Sigmoid colon (tissue), 4 donors: ENCODE results near the gene SULT1B1.

Experiments
- EP300 ChIP-seq, 4 donors: sonication (generic); formaldehyde crosslinking; IDR thresholded peaks; one replicate each; pipeline ENCODE4 v1.6.1; 2017; ENCODE audit warnings: antibody characterized with exemption in 4 of 4
- POLR2A ChIP-seq, 2 donors: fragments of 450-650 bp; IDR thresholded peaks; one replicate each; pipeline ENCODE4 v1.6.1; 2016; ENCODE audit warnings: antibody characterized with exemption in 2 of 2, mild to moderate bottlenecking in 2 of 2, moderate library complexity in 2 of 2
- POLR2AphosphoS5 ChIP-seq, 4 donors: sonication (generic); formaldehyde crosslinking; IDR thresholded peaks; one replicate each; pipeline ENCODE4 v1.6.1; 2017; ENCODE audit warnings: antibody characterized with exemption in 4 of 4
- TF ChIP-seq, protein P1 (sequence below), 4 experiments: fragments of 450-650 bp in 3 of 4; fragments of 200-600 bp in 1 of 4; IDR thresholded peaks; one replicate each; pipeline ENCODE4 v1.5.1; 2016 to 2019; ENCODE audit warnings: antibody characterized with exemption in 4 of 4, mild to moderate bottlenecking in 3 of 4, moderate library complexity in 2 of 4

GRCh38 chr4:69726971-69727370 lies 33.4 kb downstream of the SULT1B1 start:
- TF ChIP-seq, protein P1, sequence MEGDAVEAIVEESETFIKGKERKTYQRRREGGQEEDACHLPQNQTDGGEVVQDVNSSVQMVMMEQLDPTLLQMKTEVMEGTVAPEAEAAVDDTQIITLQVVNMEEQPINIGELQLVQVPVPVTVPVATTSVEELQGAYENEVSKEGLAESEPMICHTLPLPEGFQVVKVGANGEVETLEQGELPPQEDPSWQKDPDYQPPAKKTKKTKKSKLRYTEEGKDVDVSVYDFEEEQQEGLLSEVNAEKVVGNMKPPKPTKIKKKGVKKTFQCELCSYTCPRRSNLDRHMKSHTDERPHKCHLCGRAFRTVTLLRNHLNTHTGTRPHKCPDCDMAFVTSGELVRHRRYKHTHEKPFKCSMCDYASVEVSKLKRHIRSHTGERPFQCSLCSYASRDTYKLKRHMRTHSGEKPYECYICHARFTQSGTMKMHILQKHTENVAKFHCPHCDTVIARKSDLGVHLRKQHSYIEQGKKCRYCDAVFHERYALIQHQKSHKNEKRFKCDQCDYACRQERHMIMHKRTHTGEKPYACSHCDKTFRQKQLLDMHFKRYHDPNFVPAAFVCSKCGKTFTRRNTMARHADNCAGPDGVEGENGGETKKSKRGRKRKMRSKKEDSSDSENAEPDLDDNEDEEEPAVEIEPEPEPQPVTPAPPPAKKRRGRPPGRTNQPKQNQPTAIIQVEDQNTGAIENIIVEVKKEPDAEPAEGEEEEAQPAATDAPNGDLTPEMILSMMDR (IDR thresholded peaks at IDR 0.05), result no peak
- TF ChIP-seq EP300 (IDR thresholded peaks at IDR 0.05), result no peak
- TF ChIP-seq POLR2A (IDR thresholded peaks at IDR 0.05), result no peak
- no peak for TF ChIP-seq POLR2AphosphoS5 (IDR thresholded peaks at IDR 0.05)
